CD4-positive, alpha-beta T cell treated with Interleukin-4 for 1 hour (primary cell): Measurements from ENCODE around the gene SAMD10.

Experiments used
- DNase-seq, 2 donors: peaks; one replicate each; pipeline ENCODE4 v3.0.0-alpha.2; 2020 to 2022

SAMD10 gene

DNA sequence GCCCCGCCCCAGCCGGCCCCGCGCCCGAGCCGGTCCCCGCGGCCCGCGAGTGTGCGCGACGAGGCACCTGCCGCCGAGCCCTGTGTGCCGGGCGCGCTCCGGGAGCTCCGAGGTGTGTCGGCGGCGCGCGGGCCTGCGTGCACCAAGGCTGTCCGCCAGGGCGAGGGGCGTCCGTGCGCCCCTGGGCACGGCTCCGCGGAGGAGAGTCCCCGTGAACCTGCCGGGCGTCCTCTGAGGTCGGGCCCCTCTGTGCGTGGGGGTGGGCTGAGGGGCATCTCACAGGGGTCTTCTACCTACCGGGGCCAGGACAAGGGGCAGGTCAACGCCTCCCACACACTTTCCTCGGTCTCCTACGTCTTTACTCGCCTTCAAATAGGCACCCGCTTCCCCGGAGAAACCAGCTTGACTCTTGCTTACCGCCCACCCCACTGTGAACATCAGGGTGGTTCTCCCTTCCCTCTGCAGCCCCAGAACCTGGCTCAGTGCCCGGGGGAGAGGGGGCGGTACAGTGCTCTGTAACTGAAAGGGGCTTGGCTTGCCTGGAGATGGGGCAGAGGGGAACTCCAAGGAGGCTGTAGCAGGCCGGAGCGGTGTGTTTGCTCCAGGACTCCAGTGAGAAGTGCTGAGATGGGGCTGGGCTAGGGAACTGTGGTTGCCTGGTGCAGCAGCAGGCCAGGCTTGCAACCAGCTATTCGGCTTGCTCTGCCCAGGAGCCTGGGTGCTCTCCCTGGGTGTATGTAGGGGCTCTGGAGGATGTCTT is at the start of gene SAMD10:
SAMD10 (minus strand) TSS at position 86 of the 760 bp plus-strand sequence. CDS start 175 bp downstream, outside the sequence.
- peak; percentile 52 to 66 for DNase-seq

DNA sequence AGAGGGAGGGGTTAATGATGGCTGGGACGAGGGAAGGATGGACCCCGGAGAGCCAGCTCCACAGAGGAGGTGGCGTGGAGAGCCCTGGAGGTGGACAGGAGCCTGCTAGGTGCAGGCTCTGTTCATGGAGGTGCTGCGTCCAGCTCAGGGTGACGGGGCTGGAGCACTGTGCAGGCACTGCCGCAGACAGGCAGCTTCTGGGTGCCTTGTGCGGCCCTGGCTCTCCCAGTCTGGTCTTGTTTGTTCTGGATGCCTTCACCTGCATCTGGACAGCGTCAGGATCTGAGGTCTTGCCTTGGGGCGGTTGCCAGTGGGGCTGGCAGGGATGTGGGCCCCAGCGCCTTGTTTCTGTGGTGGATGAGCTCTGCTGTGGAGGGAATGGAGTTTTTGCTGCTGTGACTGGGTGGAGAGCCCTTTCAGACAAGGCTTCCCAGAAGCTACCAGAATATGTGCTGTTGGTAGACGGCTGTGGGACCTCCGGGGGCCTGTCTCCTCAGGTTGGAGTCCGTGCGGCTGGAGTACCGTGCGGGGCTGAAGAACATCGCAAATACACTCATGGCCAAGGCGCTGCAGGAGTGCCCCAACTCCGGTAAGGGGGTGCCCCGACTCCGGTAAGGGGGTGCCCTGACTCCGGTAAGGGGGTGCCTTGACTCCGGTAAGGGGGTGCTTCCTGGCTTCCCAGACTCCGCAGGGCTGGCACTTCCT is 48.7 kb upstream of the SAMD10 start:
- DNase-seq: no peak

- no peak for DNase-seq
Measured at GRCh38 chr20:64025826-64026412, 46.5 kb upstream of the SAMD10 start.

DNA sequence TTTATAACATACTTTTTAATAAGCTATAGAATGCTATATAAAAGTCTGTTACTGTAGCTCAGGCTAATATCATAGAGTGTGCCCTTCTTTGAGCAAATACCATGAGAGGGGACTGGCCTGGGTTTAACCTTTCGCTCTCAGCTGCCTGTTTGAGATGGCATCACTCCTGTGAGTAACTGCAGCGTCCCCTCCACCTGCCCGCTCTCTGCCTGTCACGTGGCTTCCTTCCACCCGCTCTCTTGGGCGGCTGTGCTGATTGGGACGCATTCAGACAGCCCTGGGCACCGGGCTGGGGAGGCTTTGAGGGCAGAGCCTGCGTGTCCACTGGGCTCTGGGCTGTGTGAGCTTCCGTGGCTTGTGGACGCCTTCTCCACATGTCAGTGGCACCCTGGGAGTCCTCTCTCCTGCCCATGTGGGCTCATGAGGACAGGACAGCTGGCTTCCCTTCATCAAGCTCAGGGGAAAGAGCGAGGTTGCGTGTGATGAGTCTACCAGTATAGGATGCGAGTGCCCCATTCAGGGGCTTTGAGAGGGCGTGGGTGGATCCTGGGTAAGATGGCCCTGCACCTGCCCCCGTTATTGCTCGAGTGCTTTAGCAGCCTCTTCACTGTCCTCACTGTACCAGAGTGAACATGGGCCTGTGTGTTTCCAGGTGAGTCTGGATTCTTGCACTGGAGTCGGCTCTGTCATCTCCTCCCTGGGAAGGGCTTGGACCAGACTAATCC is 45.8 kb upstream of the SAMD10 start:
- DNase-seq: no peak

DNA sequence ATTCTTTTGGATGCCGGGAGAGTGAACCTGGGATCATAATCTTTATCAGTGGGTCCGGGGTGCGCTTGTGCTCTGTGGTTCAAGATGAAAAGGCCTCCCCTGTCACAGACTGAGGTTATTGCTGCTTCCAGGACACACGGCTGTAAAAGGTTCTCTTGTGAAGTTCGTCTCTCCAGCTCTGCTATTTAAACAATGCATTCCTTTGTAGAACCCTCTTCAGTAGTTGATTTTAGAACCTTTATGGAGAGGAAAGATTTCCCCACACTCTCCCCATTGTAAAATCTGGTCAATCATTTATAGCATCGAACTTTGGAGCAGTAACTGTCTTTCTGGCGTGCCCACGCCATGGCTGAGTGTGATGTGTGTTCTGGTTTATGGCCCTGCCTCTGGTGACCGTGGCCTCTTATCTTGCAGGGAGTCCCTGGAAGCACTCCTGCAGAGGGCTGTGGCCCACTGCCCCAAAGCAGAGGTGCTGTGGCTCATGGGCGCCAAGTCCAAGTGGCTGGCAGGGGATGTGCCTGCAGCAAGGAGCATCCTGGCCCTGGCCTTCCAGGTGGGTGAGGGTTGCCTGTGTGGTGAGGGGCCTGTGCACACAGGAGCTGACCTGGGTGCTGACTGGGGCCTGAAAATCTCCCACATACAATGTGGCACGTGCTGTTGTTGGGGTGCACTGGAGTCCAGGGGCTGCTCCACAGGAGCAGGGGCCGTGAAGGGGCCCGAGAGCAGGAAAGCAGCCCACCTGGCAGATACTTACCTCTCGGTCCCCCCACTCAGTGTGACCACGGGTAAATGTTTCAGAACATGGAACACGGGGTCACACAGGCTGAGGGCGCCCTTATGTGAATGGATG is 44.9 kb upstream of the SAMD10 start:
- DNase-seq: no peak

DNA sequence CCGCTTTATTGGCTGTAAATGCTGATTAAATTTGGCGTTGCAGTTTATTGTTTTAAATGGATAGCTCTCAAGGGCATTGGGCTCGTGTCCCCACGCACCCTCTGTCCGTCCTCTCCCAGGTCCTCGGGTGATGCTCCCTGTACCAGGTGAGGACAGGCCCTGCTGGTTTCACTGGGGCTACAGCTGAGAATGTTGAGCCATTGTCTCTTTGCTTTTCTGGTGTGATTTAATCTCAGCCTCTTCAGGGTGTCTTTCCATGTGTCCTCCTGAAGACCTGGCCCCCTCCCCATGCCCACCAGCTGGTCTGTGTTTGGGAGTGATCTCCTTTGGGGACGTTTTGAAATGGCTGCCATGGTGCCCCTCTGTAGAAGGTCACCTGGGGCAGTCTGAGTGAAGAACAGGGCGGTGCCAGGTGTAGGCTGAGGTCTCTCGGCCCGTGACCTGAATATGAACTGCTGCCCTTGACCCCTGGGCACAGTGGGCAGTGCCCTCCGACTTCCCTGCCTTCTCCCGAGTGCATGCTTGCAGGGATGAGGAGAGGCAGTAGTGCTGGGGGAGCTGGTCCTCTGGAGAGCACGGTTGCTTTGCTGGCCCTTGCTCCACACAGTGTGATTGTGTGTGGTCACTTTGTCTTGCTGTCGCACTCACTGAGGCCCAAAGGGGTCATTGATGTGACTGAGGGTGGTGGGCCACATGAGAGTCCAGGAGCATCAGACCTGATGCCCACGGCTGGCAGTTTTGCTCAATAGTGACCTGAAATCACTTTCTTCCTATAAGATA is 44.1 kb upstream of the SAMD10 start:
- no peak for DNase-seq

- no peak for DNase-seq
Measured at GRCh38 chr20:64022671-64023360, 43.4 kb upstream of the SAMD10 start.

- DNase-seq: no peak
Measured at GRCh38 chr20:64021124-64021975, 41.9 kb upstream of the SAMD10 start.

- no peak for DNase-seq
Measured at GRCh38 chr20:64015635-64016034, 36.2 kb upstream of the SAMD10 start.

DNA sequence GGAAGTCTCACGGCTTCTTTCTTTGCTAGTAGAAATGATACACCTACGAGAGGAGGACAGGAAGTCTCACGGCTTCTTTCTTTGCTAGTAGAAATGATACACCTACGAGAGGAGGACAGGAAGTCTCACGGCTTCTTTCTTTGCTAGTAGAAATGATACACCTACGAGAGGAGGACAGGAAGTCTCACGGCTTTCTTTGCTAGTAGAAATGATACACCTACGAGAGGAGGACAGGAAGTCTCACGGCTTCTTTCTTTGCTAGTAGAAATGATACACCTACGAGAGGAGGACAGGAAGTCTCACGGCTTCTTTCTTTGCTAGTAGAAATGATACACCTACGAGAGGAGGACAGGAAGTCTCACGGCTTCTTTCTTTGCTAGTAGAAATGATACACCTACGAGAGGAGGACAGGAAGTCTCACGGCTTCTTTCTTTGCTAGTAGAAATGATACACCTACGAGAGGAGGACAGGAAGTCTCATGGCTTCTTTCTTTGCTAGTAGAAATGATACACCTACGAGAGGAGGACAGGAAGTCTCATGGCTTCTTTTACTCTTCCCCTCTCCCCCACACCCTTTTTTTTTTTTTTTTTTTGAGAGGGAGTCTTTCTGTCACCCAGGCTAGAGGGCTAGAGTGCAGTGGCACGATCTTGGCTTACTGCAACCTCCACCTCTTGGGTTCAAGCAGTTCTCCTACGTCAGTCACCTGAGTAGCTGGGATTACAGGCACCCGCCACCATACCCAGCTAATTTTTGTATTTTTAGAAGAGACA is 33.1 kb upstream of the SAMD10 start:
- DNase-seq: peak in 1 of 2 donors; percentile 58

DNA sequence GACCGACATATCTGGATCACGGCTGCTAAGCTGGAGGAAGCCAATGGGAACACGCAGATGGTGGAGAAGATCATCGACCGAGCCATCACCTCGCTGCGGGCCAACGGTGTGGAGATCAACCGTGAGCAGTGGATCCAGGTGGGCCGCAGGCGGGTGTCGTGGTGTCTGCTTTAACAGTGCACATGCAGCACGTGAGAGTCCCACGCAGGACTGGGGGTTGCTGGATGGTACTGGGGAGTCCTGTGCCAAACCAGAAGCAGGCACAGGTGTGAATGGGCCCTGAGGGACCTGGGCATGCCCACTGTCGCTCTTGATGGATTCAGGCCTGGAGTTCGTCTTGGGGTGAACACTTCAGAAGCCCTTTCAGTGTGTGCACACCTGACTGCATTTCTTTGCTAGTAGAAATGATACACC is 31.9 kb upstream of the SAMD10 start:
- DNase-seq: peak in 1 of 2 donors; percentile 8

DNA sequence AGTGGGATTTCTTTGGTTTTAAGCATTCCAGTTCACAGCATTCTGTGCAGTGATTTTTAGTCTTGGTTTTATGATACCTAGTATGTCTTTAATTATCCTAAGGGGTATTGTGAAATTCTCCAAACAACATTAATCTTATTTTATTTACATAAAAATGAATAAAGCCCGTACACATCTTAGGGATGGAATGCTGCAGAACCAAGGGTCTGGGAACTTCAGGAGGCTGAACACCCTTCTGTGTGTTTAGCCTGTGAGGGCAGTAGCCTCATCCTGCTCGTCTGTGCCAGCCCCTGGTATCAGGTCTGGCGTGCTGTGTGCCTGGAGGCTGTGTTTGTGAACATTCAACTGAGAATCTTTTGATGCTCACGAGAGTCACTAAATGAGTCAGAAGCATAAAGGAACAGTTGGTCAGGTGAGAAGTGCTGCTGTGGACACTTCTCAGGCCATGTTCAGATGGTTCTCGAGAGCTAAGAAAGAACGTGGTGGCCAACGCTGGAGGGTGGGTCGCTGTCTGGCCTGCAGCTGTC is 31.3 kb upstream of the SAMD10 start:
- no peak for DNase-seq

- DNase-seq: no peak
Measured at GRCh38 chr20:64009811-64010387, 30.5 kb upstream of the SAMD10 start.

GRCh38 chr20:64006902-64007301 is 27.5 kb upstream of the SAMD10 start:
- no peak for DNase-seq

- no peak for DNase-seq
Measured at GRCh38 chr20:64006490-64006889, 27.0 kb upstream of the SAMD10 start.

DNA sequence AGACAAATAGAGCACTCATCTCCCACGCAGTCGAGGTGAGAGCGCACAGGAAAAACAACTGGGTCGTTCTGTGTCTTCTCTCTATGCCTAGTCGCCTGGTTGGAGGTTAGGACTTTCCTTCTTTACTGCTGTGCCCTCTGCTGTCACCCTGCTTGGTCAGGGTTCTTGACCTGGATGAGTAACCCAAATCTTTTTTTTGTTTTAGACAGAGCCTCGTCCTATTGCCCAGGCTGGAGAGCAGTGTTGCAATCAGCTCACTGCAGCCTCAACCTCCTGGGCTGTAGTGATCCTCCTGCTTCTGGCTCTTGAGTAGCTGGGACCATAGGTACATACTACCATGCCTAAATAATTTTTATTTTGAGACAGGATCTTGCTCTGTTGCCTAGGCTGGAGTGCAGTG is 26.0 kb upstream of the SAMD10 start:
- no peak for DNase-seq

GRCh38 chr20:64003960-64004725 is 24.7 kb upstream of the SAMD10 start:
- DNase-seq: no peak

GRCh38 chr20:64001607-64002011 is 22.2 kb upstream of the SAMD10 start:
- no peak for DNase-seq
